ENCODE data around the gene CIBAR2. TPM values are rescaled to one million over a fixed set of nuclear protein-coding genes. Genes with fewer than 3 reads are reported as not detected.

Gene CIBAR2
- total RNA-seq, 1 donor from 2014 or later, result not detected

GRCh38 chr16:85098565-85098964 lies 13.7 kb downstream of the CIBAR2 start:
- TF ChIP-seq CTCF (IDR thresholded peaks at IDR 0.05), result no peak
- H3K36me3 Mint-ChIP-seq (ENCODE audit: low read depth), result no peaks in the 10 kb centered on the region
- peaks cover 20% of the 10 kb centered on the region for H3K27me3 Mint-ChIP-seq (ENCODE audit: low read depth)
- no peak overlapping the region for H3K27ac Mint-ChIP-seq (ENCODE audit: unreplicated experiment)
- H3K4me1 Mint-ChIP-seq (ENCODE audit: low read depth), result no peaks in the 10 kb centered on the region
- H3K4me3 Mint-ChIP-seq (ENCODE audit: unreplicated experiment), result no peak overlapping the region
- no peak for DNase-seq (ENCODE audit: low spot score)
- no peaks in the 10 kb centered on the region for H3K9me3 Mint-ChIP-seq (ENCODE audit: low read depth)

- no peaks in the 10 kb centered on the region for H3K36me3 Mint-ChIP-seq (ENCODE audit: low read depth)
- no peaks in the 10 kb centered on the region for H3K9me3 Mint-ChIP-seq (ENCODE audit: low read depth)
- no peak overlapping the region for H3K27ac Mint-ChIP-seq (ENCODE audit: unreplicated experiment)
- no peak for TF ChIP-seq CTCF (IDR thresholded peaks at IDR 0.05)
- H3K4me1 Mint-ChIP-seq (ENCODE audit: low read depth), result no peaks in the 10 kb centered on the region
- DNase-seq (ENCODE audit: low spot score), result no peak
- no peak overlapping the region for H3K4me3 Mint-ChIP-seq (ENCODE audit: unreplicated experiment)
- H3K27me3 Mint-ChIP-seq (ENCODE audit: low read depth), result peaks cover 21% of the 10 kb centered on the region
These were observed 15.4 kb downstream of the CIBAR2 start for GRCh38 chr16:85096921-85097320.

- Mint-ChIP-seq H3K27ac (ENCODE audit: unreplicated experiment) (no peak overlapping the region), H3K4me1 (ENCODE audit: low read depth) (peaks cover 8% of the 10 kb centered on the region), H3K9me3 (ENCODE audit: low read depth) (no peaks in the 10 kb centered on the region), H3K4me3 (ENCODE audit: unreplicated experiment) (no peak overlapping the region), H3K27me3 (ENCODE audit: low read depth) (peaks cover 21% of the 10 kb centered on the region), H3K36me3 (ENCODE audit: low read depth) (peaks cover 2% of the 10 kb centered on the region)
- no peak for DNase-seq (ENCODE audit: low spot score)
- TF ChIP-seq CTCF (IDR thresholded peaks at IDR 0.05), result no peak
These were observed 17.5 kb downstream of the CIBAR2 start for GRCh38 chr16:85094812-85095211.

GRCh38 chr16:85094176-85094805 lies 18.0 kb downstream of the CIBAR2 start:
- TF ChIP-seq CTCF (IDR thresholded peaks at IDR 0.05), result no peak
- Mint-ChIP-seq H3K27ac (ENCODE audit: unreplicated experiment) (no peak overlapping the region), H3K4me1 (ENCODE audit: low read depth) (peaks cover 14% of the 10 kb centered on the region), H3K36me3 (ENCODE audit: low read depth) (peaks cover 3% of the 10 kb centered on the region), H3K9me3 (ENCODE audit: low read depth) (no peaks in the 10 kb centered on the region), H3K4me3 (ENCODE audit: unreplicated experiment) (no peak overlapping the region), H3K27me3 (ENCODE audit: low read depth) (peaks cover 21% of the 10 kb centered on the region)
- no peak for DNase-seq (ENCODE audit: low spot score)

GRCh38 chr16:85093705-85094104 lies 18.6 kb downstream of the CIBAR2 start:
- Mint-ChIP-seq H3K27me3 (ENCODE audit: low read depth) (peaks cover 21% of the 10 kb centered on the region), H3K4me3 (ENCODE audit: unreplicated experiment) (no peak overlapping the region), H3K9me3 (ENCODE audit: low read depth) (no peaks in the 10 kb centered on the region), H3K36me3 (ENCODE audit: low read depth) (peaks cover 5% of the 10 kb centered on the region), H3K27ac (ENCODE audit: unreplicated experiment) (no peak overlapping the region), H3K4me1 (ENCODE audit: low read depth) (peaks cover 14% of the 10 kb centered on the region)
- TF ChIP-seq CTCF (IDR thresholded peaks at IDR 0.05), result no peak
- no peak for DNase-seq (ENCODE audit: low spot score)
